Lower leg skin (tissue), 4 donors: ENCODE results near the gene KRT39. TPM values are rescaled to one million over a fixed set of nuclear protein-coding genes. Genes with fewer than 3 reads are reported as not detected.

Experiments used
- DNase-seq, 2 donors: peaks; one replicate each; pipeline ENCODE4 v3.0.0-alpha.2; 2019; ENCODE audit warnings: low spot score in 2 of 2
- H3K4me3 ChIP-seq: fragments of 200-600 bp; sonication (generic); 2 replicates; pipeline ENCODE4 v1.5.1; 2017; ENCODE audit warnings: mild to moderate bottlenecking, low read depth; ENCODE audit not compliant: poor library complexity, severe bottlenecking
- POLR2A ChIP-seq, 2 donors: fragments of 450-650 bp; IDR thresholded peaks; one replicate each; pipeline ENCODE4 v1.6.1; 2016 to 2017; ENCODE audit warnings: antibody characterized with exemption in 2 of 2, mild to moderate bottlenecking in 1 of 2, moderate library complexity in 1 of 2
- WGBS, 2 donors: methylation state at CpG; one replicate each; pipeline ENCODE4 v1.1.5; 2018; 5-methylcytosine and 5-hydroxymethylcytosine counted together
- intact Hi-C: fragments of 100-400 bp; cut with DNase I; formaldehyde crosslinking; loops from one replicate; pipeline ENCODE4 v1.15.0; 2023; ENCODE audit warnings: low total_unique reads
- total RNA-seq, 4 donors: library from RNA; depleted of rRNA; stranded (reverse); fragments of >200 nt; gene quantifications; one replicate each; pipeline ENCODE4 v1.1.0, GENCODE V29; 2016
- TF ChIP-seq, protein P1 (sequence below), 3 donors: fragments of 450-650 bp; IDR thresholded peaks; one replicate each; pipeline ENCODE4 v1.5.1; 2016; ENCODE audit warnings: antibody characterized with exemption in 3 of 3, mild to moderate bottlenecking in 3 of 3, moderate library complexity in 2 of 3

Gene KRT39
- total RNA-seq, 4 donors from 2014 or later = 0.51 to 8.8 TPM; not detected in 2

DNA sequence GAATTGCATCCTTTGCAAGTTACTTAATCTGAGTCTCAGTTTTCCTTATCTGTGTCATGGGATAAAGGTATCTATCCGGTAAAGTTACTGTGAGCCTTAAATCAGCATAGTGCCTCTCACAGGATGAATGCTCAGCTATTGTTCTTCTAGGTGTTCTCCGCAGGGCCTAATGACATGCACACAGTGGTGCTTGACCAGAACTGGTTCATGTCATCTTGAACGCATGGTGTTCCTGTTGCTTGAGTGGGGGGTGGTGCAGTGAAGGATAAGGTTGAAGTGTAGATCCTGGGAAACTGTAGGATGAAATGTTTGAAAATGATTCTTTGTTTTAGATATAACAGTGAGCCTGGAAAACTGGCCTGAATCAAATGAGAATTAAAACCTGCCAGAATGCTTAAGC is 13.4 kb upstream of the KRT39 start:
- TF ChIP-seq, protein P1, sequence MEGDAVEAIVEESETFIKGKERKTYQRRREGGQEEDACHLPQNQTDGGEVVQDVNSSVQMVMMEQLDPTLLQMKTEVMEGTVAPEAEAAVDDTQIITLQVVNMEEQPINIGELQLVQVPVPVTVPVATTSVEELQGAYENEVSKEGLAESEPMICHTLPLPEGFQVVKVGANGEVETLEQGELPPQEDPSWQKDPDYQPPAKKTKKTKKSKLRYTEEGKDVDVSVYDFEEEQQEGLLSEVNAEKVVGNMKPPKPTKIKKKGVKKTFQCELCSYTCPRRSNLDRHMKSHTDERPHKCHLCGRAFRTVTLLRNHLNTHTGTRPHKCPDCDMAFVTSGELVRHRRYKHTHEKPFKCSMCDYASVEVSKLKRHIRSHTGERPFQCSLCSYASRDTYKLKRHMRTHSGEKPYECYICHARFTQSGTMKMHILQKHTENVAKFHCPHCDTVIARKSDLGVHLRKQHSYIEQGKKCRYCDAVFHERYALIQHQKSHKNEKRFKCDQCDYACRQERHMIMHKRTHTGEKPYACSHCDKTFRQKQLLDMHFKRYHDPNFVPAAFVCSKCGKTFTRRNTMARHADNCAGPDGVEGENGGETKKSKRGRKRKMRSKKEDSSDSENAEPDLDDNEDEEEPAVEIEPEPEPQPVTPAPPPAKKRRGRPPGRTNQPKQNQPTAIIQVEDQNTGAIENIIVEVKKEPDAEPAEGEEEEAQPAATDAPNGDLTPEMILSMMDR (IDR thresholded peaks at IDR 0.05) = no peak
- no peak for TF ChIP-seq POLR2A (IDR thresholded peaks at IDR 0.05)
- no peak for DNase-seq
- 89 to 96% methylated on average over 3 of the region's 3 CpGs for WGBS, 2 donors
- H3K4me3 ChIP-seq = no peak overlapping the region
- intact Hi-C loops = no loop called here

DNA sequence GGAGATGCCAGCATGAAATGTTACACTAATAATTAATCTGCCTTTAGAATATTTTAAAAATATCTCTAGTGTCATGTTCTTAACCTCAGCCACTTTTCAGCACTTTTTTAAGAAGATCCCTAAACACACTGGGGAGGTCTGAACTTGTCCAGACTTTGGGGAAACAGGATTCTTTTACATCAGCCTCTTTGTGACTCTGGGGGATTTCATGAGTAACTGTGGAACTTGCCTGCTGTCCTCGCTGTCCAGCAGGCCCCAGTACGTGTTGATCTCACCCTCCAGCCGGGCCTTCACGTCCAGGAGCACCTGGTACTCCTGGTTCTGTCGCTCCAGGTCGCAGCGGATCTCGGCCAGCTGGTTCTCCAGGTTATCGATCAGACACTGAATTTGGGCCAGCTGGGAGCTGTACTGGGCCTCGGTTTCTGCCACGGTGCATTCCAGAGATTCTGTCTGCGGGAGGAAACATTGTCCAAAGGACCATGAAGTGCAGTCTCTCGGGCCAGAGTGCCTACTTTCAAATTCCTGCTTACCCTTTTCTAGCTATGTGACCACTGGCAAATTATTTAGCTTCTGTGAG is 11.9 kb upstream of the KRT39 start:
- TF ChIP-seq, protein P1 (IDR thresholded peaks at IDR 0.05) = no peak
- TF ChIP-seq POLR2A (IDR thresholded peaks at IDR 0.05) = no peak
- no peak for DNase-seq
- H3K4me3 ChIP-seq = no peak overlapping the region
- WGBS, 2 donors = 70 to 81% methylated on average over 13 of the region's 13 CpGs
- intact Hi-C loops = no loop called here

DNA sequence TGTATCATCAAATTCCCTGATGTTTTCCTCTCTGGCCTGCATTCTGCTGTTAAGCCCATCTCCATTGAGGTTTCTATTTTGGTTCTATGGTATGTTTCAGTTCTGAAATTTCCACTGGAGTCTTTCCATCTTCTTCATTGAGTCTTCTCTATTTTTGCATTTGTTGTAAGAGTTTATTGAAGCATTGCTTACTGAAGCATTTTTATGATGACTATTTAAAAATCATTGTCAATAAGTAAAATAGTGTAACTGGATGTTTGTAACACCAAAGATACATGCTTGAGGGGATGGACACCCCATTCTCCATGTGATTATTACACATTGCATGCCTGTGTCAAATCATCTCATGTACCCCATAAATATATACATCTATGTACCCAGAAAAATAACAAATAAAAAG is 8.8 kb upstream of the KRT39 start:
- intact Hi-C loops = no loop called here
- no peak for DNase-seq
- no peak overlapping the region for H3K4me3 ChIP-seq
- TF ChIP-seq POLR2A (IDR thresholded peaks at IDR 0.05) = no peak
- TF ChIP-seq, protein P1 (IDR thresholded peaks at IDR 0.05) = no peak

DNA sequence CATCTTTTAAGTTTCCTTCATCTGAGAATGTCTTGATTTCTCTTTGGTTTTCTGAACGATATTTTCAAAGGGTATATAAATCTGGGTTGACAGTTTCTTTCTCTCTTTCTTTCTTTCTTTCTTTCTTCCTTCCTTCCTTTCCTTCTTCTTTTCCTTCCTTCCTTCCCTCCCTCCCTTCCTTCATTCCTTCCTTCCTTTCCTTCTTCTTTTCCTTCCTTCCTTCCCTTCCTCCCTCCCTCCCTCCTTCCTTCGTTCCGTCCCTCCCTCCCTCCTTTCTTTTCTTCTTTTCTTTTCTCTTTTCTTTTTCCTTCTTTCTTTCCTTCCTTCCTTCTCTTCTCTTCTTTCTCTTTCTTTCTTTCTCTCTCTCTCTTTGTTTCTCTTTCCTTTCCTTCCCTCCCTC is 7.6 kb upstream of the KRT39 start:
- DNase-seq = no peak
- TF ChIP-seq, protein P1 (IDR thresholded peaks at IDR 0.05) = no peak
- no peak for TF ChIP-seq POLR2A (IDR thresholded peaks at IDR 0.05)
- 87 to 88% methylated on average over 3 of the region's 3 CpGs for WGBS, 2 donors
- intact Hi-C loops = no loop called here
- no peak overlapping the region for H3K4me3 ChIP-seq

DNA sequence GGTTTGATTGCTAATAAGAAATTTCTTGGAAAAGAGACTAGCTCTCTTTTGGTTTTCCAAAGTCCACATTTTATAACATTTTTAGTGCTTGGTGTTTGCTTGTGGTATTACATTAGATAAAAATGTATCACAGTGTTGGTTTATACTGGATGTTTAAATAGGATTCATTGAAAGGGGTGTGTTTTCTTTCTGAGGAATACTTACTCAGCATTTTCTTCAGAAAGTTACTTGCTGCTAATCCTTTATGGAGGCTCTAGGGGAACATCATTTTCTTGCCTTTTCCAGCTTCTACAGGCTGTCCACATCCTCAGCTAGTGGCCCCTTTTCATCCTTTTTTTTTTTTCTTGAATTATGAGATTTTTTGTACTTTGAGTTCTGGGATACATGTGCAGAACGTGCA is 834 bp upstream of the KRT39 start:
- DNase-seq = no peak
- no peak overlapping the region for H3K4me3 ChIP-seq
- intact Hi-C loops = no loop called here
- TF ChIP-seq, protein P1 (IDR thresholded peaks at IDR 0.05) = no peak
- no peak for TF ChIP-seq POLR2A (IDR thresholded peaks at IDR 0.05)
- WGBS, 2 donors = 81 to 83% methylated on average over 1 of the region's 1 CpG

DNA sequence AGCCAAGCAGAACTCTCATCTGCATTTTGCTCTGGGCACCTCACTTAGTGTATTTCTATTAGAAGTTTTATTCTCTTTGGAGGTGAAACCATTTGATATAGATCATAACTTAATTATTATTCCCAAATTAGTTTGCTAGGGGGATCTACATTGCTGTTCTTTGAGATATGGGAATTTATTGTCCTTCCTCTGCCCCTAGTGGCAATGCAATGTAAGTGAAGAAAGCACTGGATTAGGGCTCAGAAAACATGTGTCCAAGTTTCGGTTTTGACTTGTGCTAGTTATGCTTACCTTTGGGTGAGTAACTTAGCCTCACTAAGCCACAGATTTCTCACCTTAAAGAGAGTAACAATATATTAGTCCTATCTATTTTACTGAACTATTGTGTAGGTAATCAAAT is 2.9 kb downstream of the KRT39 start:
- WGBS, 2 donors = 17 to 19% methylated on average over 1 of the region's 1 CpG
- H3K4me3 ChIP-seq = no peak overlapping the region
- intact Hi-C loops = no loop called here
- DNase-seq = no peak
- TF ChIP-seq POLR2A (IDR thresholded peaks at IDR 0.05) = no peak
- TF ChIP-seq, protein P1 (IDR thresholded peaks at IDR 0.05) = no peak
